Measurements from ENCODE around the gene PLBD2.

GRCh38 chr12:113373440-113373839 lies 15.1 kb downstream of the PLBD2 start:
- TF ChIP-seq CTCF (IDR thresholded peaks at IDR 0.05; ENCODE audit: insufficient read depth, low read length, poor library complexity, severe bottlenecking): no peak
- TF ChIP-seq EZH2phosphoT487 (conservative IDR thresholded peaks at IDR 0.05; ENCODE audit: low read length): no peak
